ENCODE data around the gene SP9. TPM values are rescaled to one million over a fixed set of nuclear protein-coding genes. Genes with fewer than 3 reads are reported as not detected.

The SP9 gene
- total RNA-seq, 4 donors from 2014 or later = not detected

DNA sequence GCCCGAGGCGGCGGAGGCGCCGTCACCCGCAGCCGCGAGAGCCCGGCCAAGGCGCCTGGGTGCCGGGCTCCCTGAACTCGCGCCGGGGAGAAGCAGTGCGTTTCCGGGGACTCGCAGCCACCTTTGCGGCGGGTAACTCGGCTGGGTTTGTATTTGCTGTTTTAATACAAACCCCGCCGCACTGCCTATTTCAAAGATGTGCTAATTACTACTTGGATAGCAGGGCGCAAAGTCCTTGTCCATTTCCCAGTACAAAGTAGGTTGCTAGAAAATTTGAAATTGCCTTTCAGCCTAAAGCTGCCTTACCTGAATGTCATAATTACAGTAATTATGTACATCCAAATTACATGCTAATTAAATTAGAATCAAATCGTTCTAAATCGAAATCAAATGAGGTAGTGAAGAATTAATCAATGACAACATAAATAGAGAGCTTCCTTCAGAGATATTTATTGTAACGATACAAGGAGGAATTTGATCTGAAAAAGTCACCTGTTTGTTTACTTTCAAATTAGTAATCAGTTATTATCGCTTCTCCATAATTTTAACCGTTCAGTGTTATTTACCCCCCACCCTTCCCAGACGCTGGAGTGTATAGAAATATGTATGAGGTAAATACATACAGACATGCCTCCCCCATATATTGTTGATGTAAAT lies 8.1 kb downstream of the SP9 start:
- H3K9me3 ChIP-seq = no peaks in the 10 kb centered on the region
- no peak for TF ChIP-seq POLR2A (IDR thresholded peaks at IDR 0.05)
- TF ChIP-seq, protein P1, sequence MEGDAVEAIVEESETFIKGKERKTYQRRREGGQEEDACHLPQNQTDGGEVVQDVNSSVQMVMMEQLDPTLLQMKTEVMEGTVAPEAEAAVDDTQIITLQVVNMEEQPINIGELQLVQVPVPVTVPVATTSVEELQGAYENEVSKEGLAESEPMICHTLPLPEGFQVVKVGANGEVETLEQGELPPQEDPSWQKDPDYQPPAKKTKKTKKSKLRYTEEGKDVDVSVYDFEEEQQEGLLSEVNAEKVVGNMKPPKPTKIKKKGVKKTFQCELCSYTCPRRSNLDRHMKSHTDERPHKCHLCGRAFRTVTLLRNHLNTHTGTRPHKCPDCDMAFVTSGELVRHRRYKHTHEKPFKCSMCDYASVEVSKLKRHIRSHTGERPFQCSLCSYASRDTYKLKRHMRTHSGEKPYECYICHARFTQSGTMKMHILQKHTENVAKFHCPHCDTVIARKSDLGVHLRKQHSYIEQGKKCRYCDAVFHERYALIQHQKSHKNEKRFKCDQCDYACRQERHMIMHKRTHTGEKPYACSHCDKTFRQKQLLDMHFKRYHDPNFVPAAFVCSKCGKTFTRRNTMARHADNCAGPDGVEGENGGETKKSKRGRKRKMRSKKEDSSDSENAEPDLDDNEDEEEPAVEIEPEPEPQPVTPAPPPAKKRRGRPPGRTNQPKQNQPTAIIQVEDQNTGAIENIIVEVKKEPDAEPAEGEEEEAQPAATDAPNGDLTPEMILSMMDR (IDR thresholded peaks at IDR 0.05) = no peak
- peak in 1 of 2 donors; percentile 21 for TF ChIP-seq EP300 (IDR thresholded peaks at IDR 0.05)
- no peak overlapping the region for H3K27ac ChIP-seq
- 9% methylated on average over 29 of the region's 29 CpGs for WGBS, 2 donors
- peaks cover 0 to 48% (median 21%) of the 10 kb centered on the region in 4 donors for H3K4me1 ChIP-seq
- H3K4me3 ChIP-seq = no peak overlapping the region
- H3K27me3 ChIP-seq = peaks cover 16 to 72% of the 10 kb centered on the region in 2 donors
- peaks cover 0 to 12% (median 0%) of the 10 kb centered on the region in 3 donors for H3K36me3 ChIP-seq
- DNase-seq (ENCODE audit: low spot score in 2 of 2) = no peak

DNA sequence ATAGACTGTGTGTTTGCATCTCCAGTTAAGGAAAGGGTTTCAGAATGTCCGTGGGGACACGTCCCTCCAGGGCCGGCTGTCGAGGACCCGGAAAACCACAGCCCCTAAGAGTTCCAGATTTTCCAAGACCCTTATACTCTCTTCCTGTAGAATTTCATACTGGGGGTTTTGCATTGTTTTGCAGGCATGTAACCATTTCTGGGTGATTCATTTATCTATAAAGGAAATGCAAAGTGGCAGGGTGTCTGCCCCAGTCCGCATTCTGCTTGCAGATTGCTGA lies 8.5 kb downstream of the SP9 start:
- no peak overlapping the region for H3K27ac ChIP-seq
- no peak for DNase-seq (ENCODE audit: low spot score in 2 of 2)
- peaks cover 0 to 45% (median 21%) of the 10 kb centered on the region in 4 donors for H3K4me1 ChIP-seq
- TF ChIP-seq, protein P1 (IDR thresholded peaks at IDR 0.05) = no peak
- no peak for TF ChIP-seq POLR2A (IDR thresholded peaks at IDR 0.05)
- TF ChIP-seq EP300 (IDR thresholded peaks at IDR 0.05) = no peak
- H3K36me3 ChIP-seq = peaks cover 0 to 17% (median 0%) of the 10 kb centered on the region in 3 donors
- WGBS, 2 donors = 14 to 20% methylated on average over 6 of the region's 6 CpGs
- H3K4me3 ChIP-seq = no peak overlapping the region
- peaks cover 15 to 67% of the 10 kb centered on the region in 2 donors for H3K27me3 ChIP-seq
- no peaks in the 10 kb centered on the region for H3K9me3 ChIP-seq

DNA sequence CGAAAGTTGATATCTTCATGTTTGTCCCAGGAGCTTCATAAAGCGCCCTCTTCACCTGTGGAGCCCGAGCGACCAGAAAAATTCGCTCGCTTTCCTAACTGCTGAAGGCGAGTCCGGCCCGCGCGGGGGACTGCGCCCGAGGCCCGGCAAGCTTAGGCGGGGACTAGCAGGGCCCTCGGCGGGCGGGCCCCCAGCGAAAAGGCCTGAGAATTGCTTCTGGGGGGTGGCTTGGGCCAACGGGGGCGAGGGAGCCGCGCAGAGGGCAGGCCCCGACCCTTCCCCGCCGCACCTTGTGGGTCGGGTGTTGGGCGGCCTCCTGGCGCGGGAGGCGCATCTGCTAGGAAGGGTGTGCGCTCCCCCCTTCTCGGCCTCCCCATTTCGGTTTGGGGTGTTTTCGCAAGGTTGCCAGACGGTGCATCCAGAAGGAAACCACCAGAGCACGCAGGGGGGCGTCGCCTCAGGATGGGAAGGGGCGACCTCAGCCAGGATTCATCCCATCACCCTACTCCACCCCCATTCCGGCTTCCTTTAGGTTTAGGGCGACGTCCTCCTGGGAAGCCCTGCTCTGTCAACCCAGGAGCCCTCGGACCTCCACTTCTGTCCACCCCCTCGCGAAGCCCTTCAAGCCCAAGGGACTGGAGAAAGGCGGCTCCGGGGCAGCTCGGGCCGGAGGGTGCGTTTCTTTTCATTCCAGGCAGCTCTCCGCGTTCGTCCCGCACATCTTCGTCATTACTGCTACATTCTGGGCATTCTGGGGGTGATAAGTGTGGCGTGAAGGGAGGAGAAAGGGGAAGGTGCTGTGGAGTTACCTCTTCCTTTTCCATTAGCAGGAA lies 9.1 kb downstream of the SP9 start:
- no peak overlapping the region for H3K27ac ChIP-seq
- no peak overlapping the region for H3K4me3 ChIP-seq
- 20 to 28% methylated on average over 30 to 49 of the region's 57 CpGs for WGBS, 2 donors
- peaks cover 12 to 62% of the 10 kb centered on the region in 2 donors for H3K27me3 ChIP-seq
- H3K36me3 ChIP-seq = peaks cover 0 to 22% (median 0%) of the 10 kb centered on the region in 3 donors
- no peaks in the 10 kb centered on the region for H3K9me3 ChIP-seq
- DNase-seq (ENCODE audit: low spot score in 2 of 2) = no peak
- TF ChIP-seq, protein P1 (IDR thresholded peaks at IDR 0.05) = no peak
- TF ChIP-seq POLR2A (IDR thresholded peaks at IDR 0.05) (no peak), EP300 (IDR thresholded peaks at IDR 0.05) (no peak)
- peaks cover 0 to 45% (median 21%) of the 10 kb centered on the region in 4 donors for H3K4me1 ChIP-seq

DNA sequence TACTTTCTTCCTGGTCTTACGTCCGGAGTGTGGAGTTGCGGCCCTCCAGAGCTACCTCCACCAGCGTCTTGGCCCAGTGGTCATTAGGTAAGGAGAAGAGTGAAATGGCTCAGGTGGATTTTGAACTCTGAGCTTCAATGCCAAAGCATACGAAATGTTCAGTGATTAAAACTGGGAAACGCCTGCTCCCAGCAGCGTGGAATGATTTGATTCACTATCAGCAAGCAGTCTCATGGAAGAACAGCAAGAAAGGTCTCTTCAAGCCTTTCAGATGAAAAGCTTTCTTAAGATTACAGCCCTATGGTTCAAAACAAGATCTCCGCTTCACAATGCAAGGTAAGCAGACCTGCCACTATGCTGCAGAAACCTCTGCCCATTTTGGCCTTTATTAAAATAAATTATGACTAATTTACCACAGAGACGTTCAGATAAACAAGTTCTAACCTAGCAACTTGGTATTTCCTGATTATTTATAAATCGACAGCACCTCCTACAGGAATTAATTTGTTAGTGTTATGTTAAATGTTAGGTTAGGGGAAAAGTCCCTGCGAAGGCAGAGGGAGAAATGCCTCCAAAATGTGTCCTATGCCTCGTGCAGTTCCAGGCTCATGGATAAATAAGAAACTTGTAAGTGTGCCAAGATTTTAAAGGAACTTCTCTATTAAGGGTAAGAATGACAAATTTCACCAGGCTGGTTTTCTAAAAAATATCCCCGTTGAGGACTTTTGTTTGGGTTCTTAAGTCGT lies 10.1 kb downstream of the SP9 start:
- WGBS, 2 donors = 56 to 57% methylated on average over 14 of the region's 14 CpGs
- DNase-seq (ENCODE audit: low spot score in 2 of 2) = no peak
- H3K9me3 ChIP-seq = no peaks in the 10 kb centered on the region
- peaks cover 0 to 33% (median 0%) of the 10 kb centered on the region in 3 donors for H3K36me3 ChIP-seq
- no peak overlapping the region for H3K4me3 ChIP-seq
- H3K4me1 ChIP-seq = peaks cover 0 to 44% (median 21%) of the 10 kb centered on the region in 4 donors
- no peak for TF ChIP-seq POLR2A (IDR thresholded peaks at IDR 0.05)
- no peak for TF ChIP-seq EP300 (IDR thresholded peaks at IDR 0.05)
- TF ChIP-seq, protein P1 (IDR thresholded peaks at IDR 0.05) = peak in 2 of 5 experiments; percentile 10 to 23
- peaks cover 7 to 51% of the 10 kb centered on the region in 2 donors for H3K27me3 ChIP-seq
- H3K27ac ChIP-seq = no peak overlapping the region

Measured in tibial nerve (tissue), 4 donors.